RWPE1 (cell line): ENCODE results near the gene EEF2.
"Not testable (repeated sequence)": the region's sequence is repeated elsewhere in the genome, so short reads cannot be mapped to it uniquely, and the experiment has no call there.

Experiments used
- CTCF ChIA-PET: fragments of 350-600 bp; sonication (Branson Sonifier 250); formaldehyde crosslinking; extraction: SDS; loops from one replicate; lab custom pipeline; 2021; lab: Yijun Ruan, JAX
- POLR2A ChIA-PET: fragments of 400-600 bp; formaldehyde crosslinking; extraction: SDS; loops from one replicate; lab custom pipeline; 2020; ENCODE audit warnings: antibody characterized with exemption; ENCODE audit not compliant: low non-redundant PET; lab: Yijun Ruan, JAX
- DNase-seq: peaks from one replicate; pipeline ENCODE4 v3.0.0; 2012; ENCODE audit warnings: low spot score
- H3K27ac ChIP-seq: fragments of 450-650 bp; 2 replicates; pipeline ENCODE4 v1.5.1; 2017
- TF ChIP-seq, protein P1 (sequence below): fragments of 450-650 bp; conservative IDR thresholded peaks from 2 replicates; pipeline ENCODE4 v1.5.1; 2017; ENCODE audit warnings: low read depth, mild to moderate bottlenecking

Gene EEF2

DNA sequence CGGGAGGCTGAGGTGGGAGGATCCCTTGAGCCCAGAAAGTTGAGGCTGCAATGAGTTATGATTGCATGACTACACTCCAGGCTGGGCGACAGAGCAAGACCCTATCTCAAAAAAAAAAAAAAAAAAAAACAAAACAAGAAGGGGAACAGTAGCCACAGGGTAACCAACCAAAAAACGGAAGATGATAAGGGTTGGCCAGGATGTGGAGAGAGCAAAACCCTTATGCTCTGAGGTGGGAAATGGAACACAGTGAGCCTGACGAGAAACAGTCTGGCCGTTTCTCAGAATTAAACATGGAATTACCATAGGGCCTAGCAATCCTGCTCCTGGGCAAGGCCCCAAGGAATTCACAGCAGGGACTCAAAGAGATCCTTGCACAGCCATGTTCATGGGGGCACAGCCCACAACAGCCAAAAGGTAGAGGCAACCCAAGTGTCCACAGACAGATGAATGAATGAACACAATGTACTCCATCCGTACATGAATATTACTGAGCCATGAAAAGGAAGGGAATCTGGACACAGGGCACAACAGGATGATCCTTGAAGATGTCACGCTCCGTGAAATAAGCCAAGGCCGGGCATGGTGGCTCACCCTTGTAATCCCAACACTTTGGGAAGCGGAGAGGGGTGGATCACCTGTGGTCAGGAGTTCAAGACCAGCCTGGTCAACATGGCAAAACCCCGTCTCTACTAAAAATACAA, 41.1 kb downstream of the EEF2 start:
- ChIA-PET CTCF (no interaction called here), POLR2A (interaction anchor here (0.6 kb wide), 1 partner anchor 15 kb away, joined by 4 read pairs; no protein-coding TSS in a partner anchor)
- TF ChIP-seq, protein P1, sequence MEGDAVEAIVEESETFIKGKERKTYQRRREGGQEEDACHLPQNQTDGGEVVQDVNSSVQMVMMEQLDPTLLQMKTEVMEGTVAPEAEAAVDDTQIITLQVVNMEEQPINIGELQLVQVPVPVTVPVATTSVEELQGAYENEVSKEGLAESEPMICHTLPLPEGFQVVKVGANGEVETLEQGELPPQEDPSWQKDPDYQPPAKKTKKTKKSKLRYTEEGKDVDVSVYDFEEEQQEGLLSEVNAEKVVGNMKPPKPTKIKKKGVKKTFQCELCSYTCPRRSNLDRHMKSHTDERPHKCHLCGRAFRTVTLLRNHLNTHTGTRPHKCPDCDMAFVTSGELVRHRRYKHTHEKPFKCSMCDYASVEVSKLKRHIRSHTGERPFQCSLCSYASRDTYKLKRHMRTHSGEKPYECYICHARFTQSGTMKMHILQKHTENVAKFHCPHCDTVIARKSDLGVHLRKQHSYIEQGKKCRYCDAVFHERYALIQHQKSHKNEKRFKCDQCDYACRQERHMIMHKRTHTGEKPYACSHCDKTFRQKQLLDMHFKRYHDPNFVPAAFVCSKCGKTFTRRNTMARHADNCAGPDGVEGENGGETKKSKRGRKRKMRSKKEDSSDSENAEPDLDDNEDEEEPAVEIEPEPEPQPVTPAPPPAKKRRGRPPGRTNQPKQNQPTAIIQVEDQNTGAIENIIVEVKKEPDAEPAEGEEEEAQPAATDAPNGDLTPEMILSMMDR, result no peak
- DNase-seq, result no peak
- H3K27ac ChIP-seq, result no peak overlapping the region

DNA sequence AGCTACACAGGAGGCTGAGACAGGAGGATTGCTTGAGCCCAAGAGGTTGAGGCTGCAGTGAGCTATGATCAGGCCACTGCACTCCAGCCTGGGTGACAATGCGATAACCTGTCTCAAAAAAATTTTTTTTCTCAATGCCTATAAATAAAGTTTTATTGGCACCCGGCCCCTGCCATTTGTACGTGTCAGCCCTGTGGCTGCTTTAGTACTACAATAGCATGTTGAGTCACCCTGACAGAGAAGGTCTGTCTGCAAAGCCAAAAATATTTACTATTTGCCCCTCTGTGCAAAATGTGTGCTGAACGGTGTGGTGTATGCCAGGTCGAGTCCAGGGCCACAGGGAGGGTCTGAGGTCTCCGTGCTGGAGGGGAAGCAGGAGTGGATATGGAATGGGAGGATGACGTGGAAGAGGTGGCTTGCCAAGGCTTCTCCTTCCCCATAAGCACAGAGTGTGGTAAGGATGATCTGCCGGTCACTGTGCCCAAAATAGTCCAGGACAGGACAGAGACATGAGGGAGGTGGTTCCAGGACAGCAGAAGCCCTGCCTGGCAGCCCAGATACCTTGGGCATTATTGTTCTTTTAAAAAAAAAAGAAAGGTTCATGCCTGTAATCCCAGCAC, 42.4 kb downstream of the EEF2 start:
- ChIA-PET POLR2A (no interaction called here), CTCF (interaction anchor here (0.6 kb wide), 1 partner anchor 319 kb away, joined by 3 read pairs; no protein-coding TSS in a partner anchor)
- DNase-seq, result no peak
- H3K27ac ChIP-seq, result no peak overlapping the region
- TF ChIP-seq, protein P1, result no peak

GRCh38 chr19:3938300-3938950, 46.8 kb downstream of the EEF2 start:
- H3K27ac ChIP-seq, DNase-seq, CTCF ChIA-PET: not testable (repeated sequence)
- POLR2A ChIA-PET, result interaction anchor here (0.7 kb wide), 1 partner anchor 312 kb away, joined by 8 read pairs; the partner anchor contains the start of gene CACTIN

DNA sequence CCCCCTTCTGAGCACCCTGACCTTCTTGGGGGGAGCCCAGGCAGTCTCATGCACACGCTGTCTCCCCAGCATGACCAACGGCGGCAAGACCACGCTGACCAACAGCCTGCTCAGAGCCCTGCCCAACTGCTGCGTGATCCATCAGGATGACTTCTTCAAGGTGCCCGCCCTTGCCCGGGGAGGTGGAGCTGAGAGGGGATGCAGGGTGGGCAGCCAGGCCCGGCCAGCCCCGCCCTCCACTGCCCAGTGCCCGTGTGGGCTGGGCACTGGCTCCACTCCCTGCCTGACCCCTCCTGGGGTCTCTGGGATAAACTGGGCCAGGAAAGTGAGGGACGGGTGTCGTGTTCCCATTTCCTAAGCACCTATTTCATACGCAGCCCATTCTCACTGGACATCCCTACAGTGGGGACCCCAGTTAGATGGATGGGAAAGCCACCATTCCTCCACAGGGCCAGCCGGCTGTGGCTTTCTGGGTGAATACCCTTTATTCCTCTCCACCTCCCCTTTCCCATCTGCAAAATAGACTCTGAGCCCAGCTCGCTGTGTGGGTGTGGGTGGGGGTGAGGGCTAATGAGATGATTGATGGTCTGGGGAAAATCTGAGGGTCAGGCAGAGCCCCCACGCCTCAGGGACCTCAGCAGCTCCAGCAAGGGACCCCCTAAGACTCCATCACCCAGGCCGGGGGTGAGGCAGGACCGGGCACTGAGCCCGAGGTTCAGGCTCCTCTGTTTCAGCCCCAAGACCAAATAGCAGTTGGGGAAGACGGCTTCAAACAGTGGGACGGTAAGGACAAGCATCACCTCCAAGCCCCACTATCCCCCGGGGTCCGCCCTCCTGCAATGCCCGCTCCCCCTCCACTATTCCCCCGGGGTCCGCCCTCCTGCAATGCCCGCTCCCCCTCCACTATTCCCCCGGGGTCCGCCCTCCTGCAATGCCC, 48.5 kb downstream of the EEF2 start:
- no peak for DNase-seq
- no peak overlapping the region for H3K27ac ChIP-seq
- ChIA-PET CTCF (no interaction called here), POLR2A (no interaction called here)
- TF ChIP-seq, protein P1, result no peak

GRCh38 chr19:3932931-3933810, 52.1 kb downstream of the EEF2 start, which contains the start of gene NMRK2:
NMRK2 (plus strand) TSS chr19:3933069; CDS start chr19:3933672, 603 bp downstream.
- no peak for DNase-seq
- no peak within 1 kb of the TSS for H3K27ac ChIP-seq
- ChIA-PET POLR2A (no interaction called here), CTCF (interaction anchor here (0.5 to 0.9 kb wide), 4 partner anchors 12 to 307 kb away, joined by 3 to 8 read pairs (median 6); no protein-coding TSS in a partner anchor)
- TF ChIP-seq, protein P1, result no peak

DNA sequence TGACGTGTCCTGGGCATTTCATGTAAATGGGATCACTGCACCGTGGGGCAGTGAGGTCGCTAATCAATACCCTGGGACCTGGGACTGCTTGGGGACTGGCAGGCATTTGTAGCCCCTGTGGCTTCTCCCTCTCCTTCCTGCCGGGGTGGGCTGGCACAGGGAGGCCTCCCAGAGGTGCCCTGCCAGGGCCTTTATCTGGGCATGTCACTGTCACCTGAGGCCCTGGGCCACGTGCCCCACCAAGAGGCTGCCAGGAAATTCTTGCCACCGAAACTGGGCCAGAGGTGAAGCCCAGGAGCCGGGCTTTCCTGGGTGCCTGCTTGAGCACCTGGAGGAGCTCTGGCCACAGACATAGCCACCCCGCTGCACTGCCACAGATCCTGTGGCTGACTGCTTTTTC, 54.2 kb downstream of the EEF2 start:
- H3K27ac ChIP-seq, result no peak overlapping the region
- no peak for DNase-seq
- CTCF ChIA-PET, result no interaction called here
- TF ChIP-seq, protein P1, result no peak
- POLR2A ChIA-PET, result no interaction called here
